Suprapubic skin (tissue), 3 donors: Measurements from ENCODE around the gene ARMC10.

Experiments used
- CTCF ChIP-seq, 2 donors: fragments of 200-600 bp in 1 of 2; fragments of 450-650 bp in 1 of 2; sonication (generic) in 1 of 2; IDR thresholded peaks; one replicate each; pipeline ENCODE4 v1.5.1; 2016 to 2019; ENCODE audit warnings: antibody characterized with exemption in 2 of 2, mild to moderate bottlenecking in 1 of 2, moderate library complexity in 1 of 2
- POLR2AphosphoS5 ChIP-seq, 3 donors: sonication (generic); formaldehyde crosslinking; IDR thresholded peaks; one replicate each; pipeline ENCODE4 v1.6.1; 2017; ENCODE audit warnings: antibody characterized with exemption in 3 of 3

GRCh38 chr7:103031024-103031423 is 43.9 kb upstream of the ARMC10 start:
- TF ChIP-seq CTCF (IDR thresholded peaks at IDR 0.05) (no peak), POLR2AphosphoS5 (IDR thresholded peaks at IDR 0.05) (no peak)
